Measurements from ENCODE around the gene SNTB2.
"Not testable (repeated sequence)": the region's sequence is repeated elsewhere in the genome, so short reads cannot be mapped to it uniquely, and the experiment has no call there.

GRCh38 chr16:69259428-69259764 is 72.4 kb downstream of the SNTB2 start:
- not testable (repeated sequence) for TF ChIP-seq CTCF, POLR2A (IDR thresholded peaks at IDR 0.05)
